HG02623 (cell line): Measurements from ENCODE around the gene WHRN.

Experiments used
- ATAC-seq: cut with Tn5 transposase; IDR thresholded peaks from one replicate; pipeline ENCODE4 v1.9.1; 2021; ENCODE audit warnings: moderate library complexity; ENCODE audit not compliant: unreplicated experiment

The WHRN gene

GRCh38 chr9:114515528-114515927 is 10.3 kb upstream of the WHRN start:
- ATAC-seq = no peak

GRCh38 chr9:114513959-114514267 is 8.6 kb upstream of the WHRN start:
- no peak for ATAC-seq

- ATAC-seq = no peak
Measured at GRCh38 chr9:114513055-114513958, 8.0 kb upstream of the WHRN start.

GRCh38 chr9:114511978-114512874 is 7.0 kb upstream of the WHRN start:
- no peak for ATAC-seq

DNA sequence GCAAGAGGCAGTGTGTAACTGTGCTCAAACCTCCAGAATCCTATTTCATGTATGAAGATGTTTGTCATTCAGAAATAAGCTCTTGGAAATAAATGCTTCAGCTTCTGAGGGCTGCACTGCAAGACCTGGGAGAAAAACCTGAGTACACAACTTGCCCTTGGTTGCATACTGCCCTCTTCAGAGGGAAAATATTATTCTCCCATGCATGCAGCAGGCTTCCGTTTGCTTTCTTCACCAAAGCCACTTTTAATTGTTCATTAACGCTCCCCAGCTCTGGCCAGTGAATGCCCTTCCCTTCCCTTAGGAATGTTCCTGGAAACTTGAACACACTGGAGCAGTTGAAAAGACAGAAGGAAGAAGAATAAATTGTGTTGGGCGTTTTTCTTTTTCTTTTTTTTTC is 2.5 kb upstream of the WHRN start:
- ATAC-seq = no peak

DNA sequence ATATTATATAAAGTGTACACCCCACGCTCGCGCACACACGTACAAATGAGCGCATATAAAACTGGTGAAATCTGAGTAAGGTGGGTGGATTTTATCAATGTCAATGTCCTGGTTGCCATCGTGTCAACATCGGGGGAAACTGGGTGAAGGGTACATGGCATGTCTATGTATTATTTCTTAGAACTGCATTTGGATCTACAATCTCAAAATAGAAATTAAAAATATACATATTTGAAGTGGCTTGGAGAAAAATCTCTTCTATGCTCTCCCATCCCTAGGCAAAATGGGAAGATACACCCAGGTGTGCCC is 763 bp upstream of the WHRN start:
- ATAC-seq = no peak

DNA sequence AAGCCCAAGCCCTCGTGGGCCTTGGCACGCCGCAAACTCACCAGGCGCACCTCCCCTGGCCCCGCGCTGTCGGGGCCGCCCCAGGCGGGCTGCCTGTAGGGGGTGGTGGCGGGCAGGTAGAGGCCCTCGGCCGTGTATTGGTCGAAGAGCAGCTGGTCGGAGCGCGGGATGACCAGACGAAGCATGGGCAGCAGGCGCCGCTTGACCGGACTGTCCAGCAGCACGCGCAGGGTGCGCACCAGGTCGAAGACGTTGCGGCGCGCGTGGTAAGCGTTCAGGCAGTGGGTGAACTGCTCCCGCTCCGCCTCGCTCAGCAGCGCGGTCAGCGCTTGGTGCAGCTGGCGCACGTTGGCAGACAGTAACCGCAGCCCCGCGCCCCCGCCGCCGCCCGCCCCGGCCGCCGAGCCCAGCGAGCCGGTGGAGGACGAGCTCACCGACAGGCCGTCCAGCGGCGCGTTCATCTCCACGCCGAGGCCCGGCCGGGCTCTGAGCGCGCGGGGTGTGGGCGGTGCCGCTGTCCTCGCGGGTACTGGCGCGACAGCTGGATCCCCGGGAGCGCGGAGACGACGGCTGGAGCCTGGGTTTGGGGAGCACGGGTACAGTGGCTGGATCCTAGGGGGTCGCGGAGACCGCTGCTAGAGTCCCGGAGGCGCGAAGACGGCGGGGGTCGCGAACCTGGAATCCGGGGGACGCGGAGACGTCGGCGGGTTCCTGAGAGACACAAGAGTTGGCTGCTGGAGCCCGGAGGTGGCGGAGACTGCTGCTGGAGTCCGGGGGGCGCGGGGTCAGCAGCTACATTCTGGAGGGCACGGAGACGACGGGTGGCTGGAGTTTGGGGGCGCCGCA is 709 bp downstream of the WHRN start:
- no peak for ATAC-seq

DNA sequence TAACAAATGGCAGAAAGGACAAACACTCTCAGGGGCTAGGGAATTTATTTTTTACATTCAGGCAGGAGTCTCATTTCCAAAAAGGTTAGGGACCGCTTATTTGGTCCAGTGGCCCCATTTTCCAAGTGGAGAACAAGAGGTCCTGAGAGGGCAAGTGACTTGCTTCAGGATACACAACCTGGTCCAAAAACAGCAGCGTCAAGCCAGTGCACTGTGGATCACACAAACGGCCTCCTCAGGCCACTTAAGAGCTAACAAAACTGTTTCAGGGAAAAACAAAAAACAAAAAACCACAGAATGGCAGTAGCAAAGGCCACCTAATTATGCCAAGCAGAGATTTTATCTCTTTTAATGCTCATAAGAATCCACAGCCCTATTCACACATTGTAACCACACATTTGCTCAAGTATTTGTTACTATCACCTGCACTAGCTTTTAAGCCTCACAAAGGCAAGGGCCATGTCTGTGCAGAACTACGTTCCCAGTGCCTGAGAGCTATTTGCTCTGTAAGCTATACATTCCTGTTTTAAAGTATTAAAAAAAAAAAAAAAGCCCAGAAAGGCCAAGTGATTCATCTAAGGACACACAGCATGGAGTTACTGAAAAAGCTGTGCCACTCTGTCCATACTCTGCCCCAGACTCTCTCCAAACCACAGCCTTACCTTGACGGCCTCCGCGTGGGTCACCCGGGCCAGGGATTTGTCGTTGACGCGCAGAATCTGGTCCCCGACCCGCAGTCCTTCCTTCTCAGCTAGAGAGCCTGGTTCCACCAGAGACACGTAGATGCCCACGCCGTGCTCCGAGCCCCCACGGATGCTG is 1.5 kb downstream of the WHRN start:
- no peak for ATAC-seq

- no peak for ATAC-seq
Measured at GRCh38 chr9:114503009-114503408, 2.3 kb downstream of the WHRN start.

DNA sequence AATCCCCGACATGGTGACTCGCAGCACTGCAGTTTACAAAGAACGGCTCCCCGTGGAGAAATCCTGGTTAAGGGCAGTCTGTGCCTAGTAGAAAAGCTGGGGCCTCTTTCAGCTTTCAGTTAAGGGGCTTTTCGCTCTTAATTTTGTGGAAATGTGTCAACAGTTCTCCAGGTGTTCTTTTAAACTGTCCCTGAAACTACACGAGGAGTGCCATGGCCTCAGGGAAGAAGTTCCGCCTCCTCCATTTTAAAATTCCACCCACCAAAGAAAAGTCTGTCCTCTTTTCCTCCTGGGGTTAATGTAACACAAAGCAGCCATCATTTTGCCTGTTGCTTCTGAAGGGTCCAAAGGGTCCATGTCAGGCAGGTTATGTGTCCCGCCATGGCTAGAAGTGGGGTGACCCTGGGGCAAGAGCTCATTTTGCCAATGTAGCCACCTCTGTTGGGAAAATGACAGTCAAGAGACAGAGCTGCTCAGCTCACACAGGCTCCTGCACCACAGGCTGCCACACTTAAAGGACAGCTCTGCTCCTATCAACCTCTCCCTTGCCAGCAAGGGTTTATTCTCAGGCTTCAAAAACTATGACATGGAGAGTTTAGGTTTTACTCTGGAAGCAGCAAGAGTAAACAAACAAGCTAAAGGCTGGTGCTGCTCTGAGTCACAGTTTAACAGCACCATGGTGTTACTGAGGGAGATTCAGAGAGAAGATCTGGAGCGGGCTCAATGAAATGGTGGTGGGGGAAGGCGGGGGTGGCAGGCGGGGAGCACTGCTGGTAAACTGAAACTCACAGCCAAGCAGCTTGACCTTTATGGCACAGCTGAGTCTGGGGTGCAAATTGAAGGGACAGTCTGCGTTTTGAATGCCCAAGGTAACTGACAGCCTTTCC is 3.2 kb downstream of the WHRN start:
- ATAC-seq = no peak

GRCh38 chr9:114500697-114501292 is 4.5 kb downstream of the WHRN start:
- no peak for ATAC-seq

DNA sequence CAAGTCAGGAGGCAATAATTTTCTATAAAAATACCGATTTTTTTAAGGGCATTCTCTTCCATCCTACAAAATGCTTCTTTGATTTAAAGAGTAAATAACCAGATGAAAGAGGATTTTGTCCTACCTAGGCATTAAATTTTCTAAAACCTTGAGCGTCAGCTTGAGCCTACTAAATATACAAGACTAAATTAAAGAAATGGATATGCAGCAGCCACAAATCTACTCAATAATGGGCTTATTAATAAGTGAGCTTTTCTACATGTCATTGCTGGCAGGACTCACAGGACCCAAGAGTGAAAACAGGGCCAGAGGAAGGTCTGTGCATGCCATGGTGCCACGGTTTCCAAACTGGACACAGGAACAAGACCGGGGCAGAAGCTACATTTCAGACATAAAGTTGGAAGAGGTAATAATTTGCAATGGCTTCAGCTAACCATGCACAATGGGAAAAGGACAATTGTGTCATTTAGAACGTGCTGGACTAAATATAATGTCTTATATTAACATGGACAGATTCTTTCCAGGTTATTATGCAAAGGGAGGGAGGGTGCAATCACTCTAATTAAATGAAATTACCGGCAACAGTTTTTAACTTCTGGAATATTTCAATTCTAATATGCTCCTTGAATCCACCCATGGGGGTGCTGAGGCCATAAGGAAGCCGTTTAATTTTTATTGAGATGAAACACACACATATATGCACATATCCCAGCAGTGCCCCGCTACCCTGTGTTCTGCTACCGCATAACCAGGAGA is 5.2 kb downstream of the WHRN start:
- no peak for ATAC-seq

DNA sequence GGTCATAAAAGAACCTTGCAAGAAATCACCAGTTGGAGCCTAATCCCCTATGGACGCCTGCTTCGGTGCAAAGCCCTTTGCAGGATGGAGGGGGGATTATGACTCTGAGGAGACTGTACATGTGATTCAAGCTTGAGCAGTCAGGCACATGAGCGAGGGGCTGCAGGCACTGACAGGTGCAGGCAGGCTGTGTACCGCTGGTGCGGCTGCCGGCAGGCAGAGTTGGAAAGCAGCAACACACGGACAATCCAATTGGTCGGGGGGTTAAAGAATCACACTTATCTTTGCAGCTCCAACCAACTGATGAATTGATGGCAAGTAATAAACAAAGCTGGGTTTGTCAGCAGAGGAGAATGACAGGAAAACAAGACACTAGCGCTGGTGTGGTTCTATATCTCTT is 5.7 kb downstream of the WHRN start:
- no peak for ATAC-seq

DNA sequence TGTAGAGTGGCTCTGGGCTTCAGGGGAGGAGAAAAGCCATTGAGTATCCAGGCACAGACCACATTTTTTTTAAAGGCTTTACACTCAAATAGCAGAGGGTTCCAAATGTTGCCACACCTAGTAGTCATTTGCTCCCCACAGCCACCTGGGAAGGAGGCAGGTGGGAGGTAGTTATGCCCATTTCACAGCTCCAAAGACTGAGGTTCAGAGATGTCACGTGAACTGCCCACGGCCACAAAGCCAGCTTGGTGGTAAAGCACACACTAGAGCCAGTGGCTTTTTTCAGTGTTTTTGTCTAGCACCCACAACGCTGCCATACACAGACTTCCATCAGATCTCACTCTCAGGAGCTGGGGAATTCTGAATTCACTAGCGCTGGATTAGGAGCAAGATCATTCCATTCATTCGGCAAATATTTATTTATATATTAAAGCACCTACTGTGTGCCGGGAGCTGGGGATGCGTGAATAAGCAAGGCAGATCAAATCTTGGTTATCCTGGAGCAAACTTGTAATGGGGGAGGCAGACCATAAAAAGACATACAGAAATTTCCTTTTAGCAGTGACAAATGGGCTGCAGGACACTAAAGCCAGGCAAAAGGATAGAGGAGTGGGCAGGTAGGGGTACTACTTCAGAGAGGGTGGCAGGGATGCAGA is 7.4 kb downstream of the WHRN start:
- ATAC-seq = no peak

DNA sequence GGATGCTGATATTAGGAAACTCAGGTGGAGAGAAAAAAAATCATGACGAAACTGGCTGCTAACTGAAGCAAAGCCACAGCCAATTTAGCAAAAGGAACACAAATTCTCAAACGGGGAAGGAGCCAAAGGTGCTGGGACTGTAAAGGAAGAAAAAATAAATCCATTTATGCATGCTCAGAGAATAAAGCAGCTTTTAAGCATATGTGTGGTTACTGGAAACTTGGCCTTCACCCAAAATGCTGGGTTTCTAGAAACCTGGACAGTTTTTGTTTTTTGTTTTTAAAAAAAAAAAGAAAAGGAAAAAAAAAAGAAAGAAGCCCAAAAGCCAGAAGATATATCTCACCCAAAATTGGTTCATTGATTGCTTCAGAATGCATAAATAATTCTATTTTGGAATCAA is 8.0 kb downstream of the WHRN start:
- ATAC-seq = no peak

DNA sequence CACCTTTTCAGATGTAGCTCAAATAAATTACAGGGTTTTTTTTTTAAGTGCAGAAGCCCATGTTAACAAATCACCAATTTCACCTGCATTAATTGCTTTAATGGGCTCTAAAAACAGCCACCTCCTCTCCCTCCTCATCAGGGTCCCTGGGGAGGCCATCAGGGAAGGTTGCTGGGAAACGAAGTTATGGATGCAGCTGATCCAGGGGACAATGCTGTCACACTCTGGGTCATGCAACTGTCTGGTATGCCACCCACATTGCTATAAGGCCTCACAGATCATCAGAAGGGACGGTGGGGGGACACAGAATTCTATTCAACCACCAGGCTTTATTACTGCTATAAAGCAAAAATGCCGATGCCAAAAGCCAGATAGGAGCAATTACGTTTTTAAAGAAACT is 9.3 kb downstream of the WHRN start:
- no peak for ATAC-seq

GRCh38 chr9:114494776-114495569 is 10.3 kb downstream of the WHRN start:
- ATAC-seq = no peak
